ELF-1 (cell line): ENCODE results near the gene ANAPC2.

Experiments
- DNase-seq: peaks from one replicate; pipeline ENCODE4 v3.0.0-alpha.2; 2016; ENCODE audit warnings: low read depth, low spot score

The ANAPC2 gene

GRCh38 chr9:137175345-137175961 is 12.9 kb downstream of the ANAPC2 start:
- no peak for DNase-seq

- DNase-seq, result peak; percentile 42
Measured at GRCh38 chr9:137174722-137175293, 13.6 kb downstream of the ANAPC2 start.

- DNase-seq, result no peak
Measured at GRCh38 chr9:137173796-137174664, 14.3 kb downstream of the ANAPC2 start.

DNA sequence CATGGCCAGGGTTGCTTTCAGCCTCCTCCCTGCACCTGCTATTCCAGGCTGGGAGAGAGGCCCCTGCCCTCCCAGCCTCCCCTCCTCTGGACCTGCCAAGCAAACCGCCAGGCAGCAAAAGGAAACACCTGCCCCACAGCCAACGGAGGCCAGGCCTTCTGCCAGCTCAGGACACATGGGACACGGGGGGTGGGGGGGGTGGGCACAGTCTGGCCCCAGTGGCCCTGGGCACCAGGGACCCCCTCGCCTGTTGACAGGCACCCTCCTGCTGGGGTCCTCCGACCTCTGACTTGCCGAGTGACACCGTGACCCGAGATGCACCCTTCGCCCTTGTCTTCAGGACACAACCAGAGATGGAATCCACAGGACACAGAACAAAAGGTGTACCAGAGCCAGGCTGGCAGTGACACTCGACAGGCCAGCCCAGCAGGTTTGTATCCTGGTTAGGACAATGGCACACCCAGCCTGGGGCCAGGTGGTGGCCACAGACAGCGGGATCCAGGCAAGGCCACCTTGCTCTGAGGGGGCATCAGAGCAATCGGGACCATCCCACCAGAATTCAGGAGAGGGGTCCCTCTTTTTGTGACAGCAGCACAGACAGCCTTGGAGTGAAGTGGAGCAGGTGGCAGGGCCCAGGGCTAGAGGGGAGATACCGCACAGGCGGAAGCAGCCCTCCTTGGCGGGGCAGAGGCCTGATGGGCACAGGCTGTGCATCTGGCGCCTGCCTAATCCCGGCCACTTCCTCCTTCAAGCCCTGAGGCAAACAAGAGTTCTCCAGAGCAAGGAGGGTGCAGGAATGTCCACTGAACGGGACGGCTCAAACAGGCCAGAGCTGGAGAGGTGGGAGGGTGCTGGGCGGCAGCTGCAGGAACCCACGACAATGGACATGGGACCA is 15.2 kb downstream of the ANAPC2 start:
- no peak for DNase-seq

- no peak for DNase-seq
Measured at GRCh38 chr9:137171149-137171900, 17.0 kb downstream of the ANAPC2 start.

- DNase-seq, result no peak
Measured at GRCh38 chr9:137170486-137171148, 17.7 kb downstream of the ANAPC2 start.

DNA sequence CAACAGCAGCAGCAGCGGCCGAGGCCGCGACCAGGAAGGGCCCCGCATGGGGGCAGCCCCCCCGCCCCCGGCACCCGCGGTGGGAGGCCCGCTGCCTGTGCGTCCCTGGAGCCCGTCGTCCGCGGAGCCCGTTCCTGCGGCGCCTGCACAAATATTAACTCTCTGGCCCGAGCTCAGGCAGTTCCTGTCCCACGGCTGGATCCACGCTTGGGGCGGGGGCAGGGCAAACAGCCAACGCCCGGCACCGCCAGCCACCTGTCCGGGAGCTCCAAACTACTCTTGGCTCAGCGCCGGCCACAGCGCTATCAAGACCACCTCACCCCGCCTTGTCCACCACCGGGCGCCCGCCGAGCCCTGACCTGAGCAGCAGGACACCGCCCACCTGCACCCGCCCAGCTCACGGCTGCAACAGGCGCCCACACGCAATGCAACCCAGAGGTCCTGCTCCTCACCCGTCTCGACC is 18.4 kb downstream of the ANAPC2 start, which contains the start of gene LRRC26:
Gene LRRC26 (minus strand): TSS at position 156 of the 463 bp plus-strand sequence. CDS start 108 bp downstream, at position 48.
- no peak for DNase-seq

DNA sequence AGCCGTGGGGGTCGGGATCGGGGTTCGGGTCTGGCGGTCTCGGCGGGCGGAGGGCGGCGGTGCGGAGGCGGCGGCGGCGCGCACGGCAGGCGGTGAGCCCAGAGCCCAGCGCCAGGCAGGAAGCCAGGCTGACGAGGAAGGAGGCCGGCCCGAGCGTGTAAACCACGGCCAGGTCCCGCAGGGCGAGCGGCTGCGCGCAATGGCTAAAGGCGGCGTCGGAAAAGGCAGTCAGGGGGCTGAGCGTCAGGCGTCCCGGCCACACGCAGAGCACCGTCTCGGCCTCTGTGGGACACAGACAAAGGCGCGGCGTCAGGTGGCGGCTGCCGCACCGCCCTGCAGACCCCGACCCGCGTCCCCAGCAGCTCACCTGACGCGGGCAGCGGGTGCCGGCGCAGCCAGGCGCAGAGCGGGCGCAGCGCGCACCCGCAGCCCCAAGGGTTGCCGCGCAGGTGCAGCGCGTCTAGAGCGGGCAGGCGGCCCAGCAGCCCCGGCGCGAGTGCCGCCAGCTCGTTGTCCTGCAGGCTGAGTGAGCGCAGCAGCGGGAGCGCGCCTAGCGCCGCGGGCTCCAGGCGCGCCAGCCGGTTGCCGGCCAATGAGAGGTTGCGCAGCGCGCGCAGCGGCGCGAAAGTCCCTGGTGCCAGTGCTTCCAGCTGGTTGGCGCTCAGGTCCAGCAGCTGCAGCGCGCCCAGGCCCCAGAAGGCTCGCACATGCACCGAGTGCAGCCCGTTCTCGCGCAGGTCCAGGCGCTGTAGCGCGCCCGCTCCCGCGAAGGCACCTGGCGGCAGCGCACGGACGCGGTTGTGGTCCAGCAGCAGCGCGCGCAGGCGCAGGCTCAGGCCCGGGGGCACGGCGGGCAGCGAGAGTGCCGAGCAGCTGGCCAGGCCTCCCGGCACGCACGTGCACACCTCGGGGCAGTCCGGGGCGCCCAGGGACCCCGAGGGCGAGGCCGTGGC is 19.2 kb downstream of the ANAPC2 start:
- peak; percentile 86 for DNase-seq

DNA sequence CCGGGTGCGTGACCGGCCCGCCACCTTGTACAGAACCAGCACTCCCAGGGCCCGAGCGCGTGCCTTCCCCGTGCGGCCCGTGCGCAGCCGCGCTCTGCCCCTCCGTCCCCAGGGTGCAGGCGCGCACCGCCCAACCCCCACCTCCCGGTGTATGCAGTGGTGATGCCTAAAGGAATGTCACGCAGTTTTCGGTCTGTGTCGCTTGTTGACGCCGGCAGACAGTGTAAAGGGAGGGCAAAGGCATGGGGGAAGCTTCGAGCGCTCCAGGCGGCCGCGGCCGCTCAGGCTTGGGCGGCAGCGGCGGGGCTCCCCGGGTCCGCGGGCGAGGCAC is 19.8 kb downstream of the ANAPC2 start:
- DNase-seq, result no peak

DNA sequence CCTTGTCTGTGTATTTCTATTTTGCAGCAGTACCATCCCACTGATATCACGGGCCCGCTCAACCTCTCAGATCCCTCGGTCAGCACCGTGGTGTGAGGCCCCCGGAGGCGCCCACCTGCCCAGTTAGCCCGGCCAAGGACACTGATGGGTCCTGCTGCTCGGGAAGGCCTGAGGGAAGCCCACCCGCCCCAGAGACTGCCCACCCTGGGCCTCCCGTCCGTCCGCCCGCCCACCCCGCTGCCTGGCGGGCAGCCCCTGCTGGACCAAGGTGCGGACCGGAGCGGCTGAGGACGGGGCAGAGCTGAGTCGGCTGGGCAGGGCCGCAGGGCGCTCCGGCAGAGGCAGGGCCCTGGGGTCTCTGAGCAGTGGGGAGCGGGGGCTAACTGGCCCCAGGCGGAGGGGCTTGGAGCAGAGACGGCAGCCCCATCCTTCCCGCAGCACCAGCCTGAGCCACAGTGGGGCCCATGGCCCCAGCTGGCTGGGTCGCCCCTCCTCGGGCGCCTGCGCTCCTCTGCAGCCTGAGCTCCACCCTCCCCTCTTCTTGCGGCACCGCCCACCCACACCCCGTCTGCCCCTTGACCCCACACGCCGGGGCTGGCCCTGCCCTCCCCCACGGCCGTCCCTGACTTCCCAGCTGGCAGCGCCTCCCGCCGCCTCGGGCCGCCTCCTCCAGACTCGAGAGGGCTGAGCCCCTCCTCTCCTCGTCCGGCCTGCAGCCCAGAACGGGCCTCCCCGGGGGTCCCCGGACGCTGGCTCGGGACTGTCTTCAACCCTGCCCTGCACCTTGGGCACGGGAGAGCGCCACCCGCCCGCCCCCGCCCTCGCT is 20.4 kb downstream of the ANAPC2 start:
- DNase-seq, result no peak

DNA sequence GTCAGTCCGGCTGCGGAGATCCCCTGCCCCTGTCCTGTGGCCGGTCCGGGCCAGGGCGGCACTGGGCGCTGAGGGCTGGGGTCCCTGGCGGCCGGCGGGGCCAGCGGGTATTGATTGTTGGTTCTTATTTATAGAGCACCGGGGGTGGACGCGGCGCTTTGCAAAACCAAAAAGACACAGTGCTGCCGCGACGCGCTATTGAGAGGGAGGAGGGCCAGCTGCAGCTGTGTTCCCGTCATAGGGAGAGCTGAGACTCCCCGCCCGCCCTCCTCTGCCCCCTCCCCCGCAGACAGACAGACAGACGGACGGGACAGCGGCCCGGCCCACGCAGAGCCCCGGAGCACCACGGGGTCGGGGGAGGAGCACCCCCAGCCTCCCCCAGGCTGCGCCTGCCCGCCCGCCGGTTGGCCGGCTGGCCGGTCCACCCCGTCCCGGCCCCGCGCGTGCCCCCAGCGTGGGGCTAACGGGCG is 21.0 kb downstream of the ANAPC2 start:
- no peak for DNase-seq

DNA sequence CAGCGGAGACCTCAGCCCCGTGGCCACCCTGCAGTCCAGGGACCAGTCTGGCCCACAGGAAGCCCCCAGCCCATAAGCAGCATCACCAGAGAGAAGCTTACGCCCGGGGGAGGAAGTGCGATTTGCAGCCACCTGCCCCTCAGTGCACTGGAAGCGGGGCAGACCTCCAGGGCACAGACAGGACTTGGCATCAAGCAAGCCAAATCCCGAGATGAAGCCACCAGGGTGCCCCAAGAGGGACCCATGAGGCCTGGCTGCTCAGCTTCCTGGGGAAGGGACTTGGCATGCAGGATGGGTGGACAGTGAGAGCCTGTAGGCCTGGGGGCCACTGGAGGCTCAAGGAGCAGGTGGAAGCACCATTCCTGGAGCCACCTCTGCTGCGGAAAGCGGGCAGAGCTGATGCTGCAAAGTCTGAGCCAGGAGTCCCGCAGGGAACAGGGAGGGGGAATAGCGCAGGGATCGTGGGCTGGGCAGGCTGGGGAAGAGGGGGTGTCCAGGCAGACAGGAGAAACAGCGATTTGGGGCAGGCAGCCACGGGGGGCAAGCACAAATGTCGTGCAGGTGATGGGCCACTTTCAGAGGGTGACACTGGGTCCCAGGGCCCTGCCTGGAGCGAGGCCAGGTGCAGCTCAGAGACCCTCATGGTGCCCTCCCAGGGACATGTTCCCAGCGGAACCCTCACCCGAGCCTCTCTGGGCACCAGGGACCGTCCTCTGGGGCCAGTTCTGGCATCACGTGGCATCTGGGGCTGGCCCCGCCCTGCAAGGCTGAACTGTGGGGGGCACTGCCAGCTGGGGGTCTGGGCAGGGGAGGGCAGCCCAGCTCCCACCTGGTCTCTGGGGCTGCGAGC is 21.8 kb downstream of the ANAPC2 start:
- DNase-seq, result no peak

DNA sequence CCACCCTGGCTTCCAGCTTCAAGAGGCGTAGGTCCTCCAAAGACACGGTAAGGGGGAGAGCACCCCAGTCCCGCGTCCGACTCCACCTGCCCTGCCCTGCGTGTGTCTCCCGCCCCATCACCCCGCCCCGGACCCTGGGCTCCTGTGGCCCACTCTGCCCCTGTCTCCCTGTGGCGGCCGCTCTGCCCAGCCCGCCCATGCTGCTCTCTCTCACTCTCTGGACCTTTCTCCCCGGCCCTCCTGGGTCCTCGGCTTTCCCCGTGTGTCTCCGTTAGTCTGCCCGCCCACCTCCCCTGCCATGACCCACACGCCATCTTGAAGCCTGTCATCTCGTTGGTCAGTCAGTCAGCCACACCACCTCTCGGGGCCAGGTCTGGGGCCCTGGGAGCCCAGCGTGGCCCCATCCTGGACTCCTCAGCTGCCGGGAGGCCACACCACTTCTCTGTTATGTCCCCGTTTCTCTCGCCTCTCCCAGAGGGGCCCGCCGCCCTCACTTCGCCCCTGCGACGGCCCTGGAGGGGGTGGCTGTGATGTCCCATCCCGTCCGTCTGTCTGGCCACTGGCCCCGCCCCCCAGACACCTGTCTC is 23.0 kb downstream of the ANAPC2 start:
- DNase-seq, result no peak

DNA sequence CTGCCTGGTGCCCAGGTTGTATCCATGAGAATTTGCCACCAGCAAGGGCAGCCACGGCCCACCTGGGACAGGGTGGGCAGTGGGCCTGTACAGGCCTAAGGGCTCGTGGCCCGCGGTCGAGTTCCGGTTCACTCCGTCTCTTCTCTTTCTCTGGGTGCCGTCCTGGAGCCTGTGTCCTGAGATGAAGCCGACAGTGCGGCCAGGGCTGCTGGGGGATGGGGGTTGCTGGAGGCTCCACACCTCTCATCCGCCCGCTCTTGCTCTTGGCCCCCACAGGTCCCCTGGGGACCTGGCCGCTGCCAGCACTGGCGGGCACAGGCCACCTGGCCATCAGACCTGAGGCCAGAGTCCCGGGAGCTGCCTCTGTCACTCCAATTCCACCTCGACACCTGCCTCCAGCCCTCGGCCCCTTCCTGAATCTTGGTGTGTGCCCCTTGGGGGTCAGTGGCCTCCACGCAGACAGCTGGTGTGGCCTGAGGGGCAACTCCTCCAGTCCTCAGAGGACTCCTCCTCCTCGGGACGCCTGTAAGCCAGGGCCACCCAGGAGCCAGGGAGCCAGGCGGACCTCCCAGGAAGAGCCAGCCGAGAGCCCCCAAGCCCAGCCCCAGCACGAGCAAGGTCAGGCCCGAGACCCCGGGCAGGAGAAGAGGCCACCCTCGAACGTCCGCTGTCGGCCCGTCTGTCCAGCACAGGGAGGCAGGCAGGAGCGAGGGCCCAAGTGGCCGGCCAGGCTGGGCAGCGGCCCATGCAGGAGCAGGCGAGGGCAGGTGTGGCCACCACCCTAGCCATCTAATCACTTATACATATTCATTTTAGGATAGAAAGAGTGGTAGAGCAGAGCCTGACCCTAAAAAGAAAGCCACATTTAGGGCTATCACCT is 23.8 kb downstream of the ANAPC2 start:
- no peak for DNase-seq

GRCh38 chr9:137163805-137164204 is 24.6 kb downstream of the ANAPC2 start:
- DNase-seq, result no peak

DNA sequence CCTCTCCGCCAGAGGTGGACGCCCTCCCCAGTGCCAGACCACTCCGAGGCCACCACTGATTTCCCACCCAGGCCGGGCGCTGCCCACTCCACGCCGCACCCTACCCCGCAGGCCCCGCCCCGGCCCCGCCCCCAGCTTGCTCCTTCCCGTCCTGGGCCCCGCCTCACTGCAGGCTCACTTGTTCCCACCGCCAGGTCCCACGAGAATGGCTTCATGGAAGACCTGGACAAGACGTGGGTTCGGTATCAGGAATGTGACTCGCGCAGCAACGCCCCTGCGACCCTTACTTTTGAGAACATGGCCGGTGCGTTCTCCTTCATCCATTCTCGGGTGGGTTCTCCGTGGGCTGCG is 25.0 kb downstream of the ANAPC2 start:
- DNase-seq, result no peak
